GM19099 (cell line): Measurements from ENCODE around the gene ARRDC2.
A peak's percentile ranks its signal among the peaks of the same experiment; 100 is the strongest.

ENCODE experiments used
- POLR2A ChIP-seq: IDR thresholded peaks from 3 replicates; pipeline ENCODE4 v1.6.1; 2011; ENCODE audit warnings: low read depth; ENCODE audit not compliant: insufficient read length; ENCODE audit errors: extremely low read depth

Gene ARRDC2

DNA sequence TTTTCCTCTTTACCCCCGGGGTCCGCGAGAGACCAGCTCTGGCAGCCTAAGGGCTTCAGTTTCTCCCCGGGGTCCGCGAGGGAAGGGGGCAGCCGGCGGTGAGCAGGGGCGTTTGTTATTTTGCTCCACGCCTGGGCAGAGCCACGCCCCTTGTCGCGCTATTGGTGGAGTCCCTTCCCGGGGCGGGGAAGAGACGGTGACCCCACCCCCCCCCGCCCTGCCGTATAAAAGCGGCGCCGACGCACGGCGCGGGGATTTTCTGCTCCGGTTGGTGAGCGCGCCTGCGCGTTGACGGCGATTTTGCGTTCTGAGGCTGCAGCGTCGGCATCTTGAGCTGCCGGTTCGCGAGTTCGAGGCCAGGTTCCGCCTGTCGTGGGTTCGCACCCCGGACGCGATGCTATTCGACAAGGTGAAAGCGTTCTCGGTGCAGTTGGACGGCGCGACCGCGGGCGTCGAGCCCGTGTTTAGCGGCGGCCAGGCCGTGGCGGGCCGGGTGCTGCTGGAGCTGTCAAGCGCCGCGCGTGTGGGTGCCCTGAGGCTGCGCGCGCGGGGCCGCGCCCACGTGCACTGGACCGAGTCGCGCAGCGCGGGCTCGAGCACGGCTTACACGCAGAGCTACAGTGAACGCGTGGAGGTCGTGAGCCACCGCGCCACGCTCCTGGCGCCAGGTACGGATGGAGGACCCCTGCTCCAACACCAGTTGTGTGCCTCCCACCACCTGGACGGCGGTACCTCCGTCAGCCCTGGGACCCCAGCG is at the start of gene ARRDC2:
TSS of gene ARRDC2 (plus strand) at position 254 of the 757 bp plus-strand sequence. CDS start at position 395, 141 bp downstream.
- TF ChIP-seq POLR2A: peak; percentile 28

DNA sequence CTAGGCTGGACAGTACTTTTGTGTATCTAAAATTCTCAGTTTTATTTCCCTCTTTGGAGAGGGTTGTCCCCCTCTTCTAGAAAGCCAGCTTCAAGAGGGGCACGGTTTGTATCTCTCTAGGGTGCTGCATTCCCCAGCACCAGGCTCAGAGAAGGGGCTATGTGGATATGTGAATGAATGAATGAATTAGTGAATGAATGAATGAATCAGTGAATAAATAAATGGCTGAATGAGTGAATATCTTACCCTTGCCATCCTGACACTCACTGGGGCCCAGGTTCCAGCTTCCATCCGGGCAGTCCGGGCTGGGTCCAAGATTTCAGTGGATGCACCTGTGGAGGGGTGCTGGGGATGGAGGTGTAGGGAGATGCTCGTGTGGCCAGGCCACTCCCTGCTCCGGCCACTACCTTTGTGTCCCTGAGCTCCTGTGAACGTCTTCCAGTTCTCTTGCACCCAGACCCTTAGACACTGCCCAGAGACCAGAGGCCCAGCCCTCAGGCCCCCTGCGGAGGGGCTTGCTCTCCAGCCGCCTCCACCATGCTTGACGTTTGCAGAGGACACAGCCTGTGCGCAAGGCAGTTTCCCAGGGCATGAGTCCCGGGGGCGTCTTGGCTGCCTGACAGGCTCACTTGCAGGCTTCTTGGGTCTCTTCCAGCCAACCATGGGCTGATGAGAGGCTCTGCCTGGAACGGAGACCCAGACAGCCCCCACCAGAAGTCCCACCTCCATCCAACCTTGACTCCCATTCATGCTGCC is 43.9 kb upstream of the ARRDC2 start:
- no peak for TF ChIP-seq POLR2A

DNA sequence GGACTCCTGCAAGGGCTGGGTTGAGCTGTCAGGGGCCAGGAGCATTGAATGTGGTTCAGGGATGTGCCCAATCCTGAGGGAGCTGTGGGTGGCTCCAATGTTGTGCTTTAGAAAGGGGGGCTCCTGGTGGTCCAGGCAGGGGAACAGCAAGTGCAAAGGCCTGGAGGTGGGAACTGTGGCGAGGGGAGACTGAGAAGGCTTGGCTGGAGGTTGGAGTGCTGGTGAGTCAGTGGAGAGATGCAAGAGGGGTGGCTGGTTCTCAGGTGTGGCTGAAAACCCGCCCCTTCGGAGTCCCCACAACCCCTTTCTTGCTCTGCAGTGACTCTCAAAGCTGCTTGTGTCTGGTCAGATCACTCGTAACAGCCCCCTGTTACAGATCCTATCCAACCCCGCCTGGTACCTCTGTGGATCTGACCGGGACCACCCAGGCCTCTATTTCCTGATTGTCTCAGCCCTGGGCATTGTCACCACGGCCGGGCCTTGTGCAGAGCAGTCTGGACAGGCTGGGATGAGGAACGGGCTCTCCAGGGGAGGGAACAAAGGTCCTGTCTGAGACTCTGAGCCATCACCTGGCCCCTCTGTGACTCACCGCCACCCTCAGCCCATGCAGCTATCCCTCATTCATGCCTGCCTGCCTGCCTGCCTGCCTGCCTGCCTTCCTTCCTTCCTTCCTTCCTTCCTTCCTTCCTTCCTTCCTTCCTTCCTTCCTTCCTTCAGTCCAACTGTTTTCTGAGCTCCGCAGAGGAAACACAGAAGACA is 42.4 kb upstream of the ARRDC2 start:
- no peak for TF ChIP-seq POLR2A

DNA sequence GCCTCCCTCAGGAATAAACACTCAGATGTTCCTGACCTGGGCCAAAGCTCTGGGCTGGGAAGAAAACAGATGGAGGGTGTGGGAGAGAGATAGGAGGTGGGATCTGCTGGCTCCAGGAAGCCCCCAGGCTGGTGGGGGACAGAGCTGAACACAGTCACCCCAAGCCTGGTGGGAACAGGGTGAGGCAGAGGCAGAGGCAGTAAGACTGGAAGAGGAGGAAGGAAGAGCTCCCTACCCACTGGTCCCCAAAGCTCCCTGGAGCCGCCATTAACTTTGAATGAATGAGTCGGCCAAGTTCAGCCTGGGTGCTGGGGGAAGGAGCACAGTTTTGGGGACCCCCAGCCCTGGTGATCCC is 41.9 kb upstream of the ARRDC2 start:
- no peak for TF ChIP-seq POLR2A

DNA sequence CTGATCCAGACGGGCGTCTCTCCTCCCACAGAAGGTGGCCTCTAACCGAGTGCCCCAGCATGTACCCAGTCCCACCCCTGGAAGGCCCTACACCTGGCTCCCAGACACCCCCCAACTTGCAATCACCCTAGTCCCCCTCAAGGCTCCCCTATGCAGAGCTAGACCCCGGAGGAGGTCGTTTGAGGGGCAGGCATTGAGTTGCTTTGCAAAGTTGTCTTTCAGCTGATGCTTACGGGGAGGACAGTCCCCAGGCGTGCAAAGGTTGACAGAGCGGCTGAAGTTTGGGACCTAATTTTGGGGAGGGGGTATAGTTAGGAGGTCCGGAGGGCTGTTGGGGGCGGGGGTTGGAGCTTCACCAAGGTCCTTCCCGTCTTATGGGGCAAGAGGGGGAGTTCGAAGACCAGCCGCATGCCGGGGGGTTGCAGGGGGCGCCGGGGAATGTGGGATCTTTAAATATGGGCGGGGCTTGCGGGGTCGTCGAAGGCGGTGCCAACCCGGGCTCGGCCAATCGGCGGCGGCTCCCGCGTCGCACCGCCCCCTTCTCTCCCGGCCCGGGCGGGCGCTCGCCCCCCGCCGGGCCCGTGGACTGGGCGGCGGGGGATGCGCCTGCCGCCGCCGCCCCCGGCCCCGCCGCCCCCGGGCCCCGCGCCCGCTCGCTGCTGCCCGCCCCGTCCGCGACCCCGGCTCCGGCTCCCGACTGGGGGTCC is 41.3 kb upstream of the ARRDC2 start, which contains the start of gene KCNN1:
TSS of gene KCNN1 (plus strand) at position 558 of the 707 bp plus-strand sequence. CDS start 6,782 bp downstream, outside the sequence.
- TF ChIP-seq POLR2A: no peak

DNA sequence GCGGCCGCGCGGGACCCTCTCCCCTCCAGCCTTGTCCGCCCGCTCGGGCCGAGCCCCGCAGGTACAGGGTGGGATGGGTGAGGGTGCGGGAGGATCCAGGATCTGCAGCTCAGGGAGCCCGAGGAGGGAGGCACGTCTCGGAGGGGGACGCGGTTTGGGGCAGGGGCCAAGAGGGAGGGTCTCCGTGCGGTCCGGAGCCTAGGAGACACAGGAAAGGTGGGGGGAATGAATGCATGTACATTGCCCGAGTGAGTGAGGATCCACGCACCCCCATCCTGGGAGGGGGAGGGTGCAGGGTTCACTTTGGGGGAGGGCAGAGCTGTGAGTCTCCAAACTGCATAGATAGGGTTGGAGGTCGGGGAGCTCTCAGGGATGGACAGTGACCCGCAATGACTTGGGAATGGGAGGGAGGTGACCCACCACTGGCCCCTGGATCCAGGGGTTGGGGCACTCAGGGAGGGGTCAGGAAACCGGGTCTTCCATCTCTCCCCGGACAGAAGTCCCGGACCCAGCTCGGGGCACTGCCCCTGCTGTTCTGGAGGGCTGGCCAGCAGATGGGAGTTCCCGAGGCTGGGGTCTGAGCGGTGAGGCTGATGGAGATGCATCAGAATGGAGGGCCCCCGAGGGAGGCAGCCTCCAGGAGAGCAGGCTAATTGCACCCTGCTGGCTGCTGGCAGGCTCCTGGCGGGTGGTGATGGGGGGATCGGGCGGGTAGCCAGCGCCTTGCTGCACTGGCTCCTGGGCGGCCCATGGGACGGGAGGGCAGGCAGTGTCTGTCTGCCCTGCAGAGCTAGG is 40.5 kb upstream of the ARRDC2 start:
- TF ChIP-seq POLR2A: no peak

DNA sequence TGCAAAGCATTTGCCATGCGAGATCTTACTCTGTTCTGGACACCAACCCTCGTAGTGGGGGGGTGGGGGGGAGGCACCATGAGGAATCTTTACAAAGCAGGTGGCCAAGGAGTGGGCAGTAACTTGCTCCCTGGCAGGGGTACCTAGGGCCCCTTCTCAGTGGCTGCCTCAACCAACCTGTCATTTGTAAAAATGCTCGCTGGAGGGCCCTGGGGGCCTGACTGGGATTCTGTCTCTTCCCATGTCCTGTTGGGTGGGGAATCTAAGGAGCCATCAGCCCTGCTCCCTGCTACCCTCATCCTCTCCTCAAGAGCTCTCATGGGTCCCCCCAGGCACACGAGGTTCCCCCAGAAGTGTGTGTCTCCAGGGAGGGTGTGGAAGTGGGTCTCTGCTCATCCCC is 39.6 kb upstream of the ARRDC2 start:
- TF ChIP-seq POLR2A: no peak

DNA sequence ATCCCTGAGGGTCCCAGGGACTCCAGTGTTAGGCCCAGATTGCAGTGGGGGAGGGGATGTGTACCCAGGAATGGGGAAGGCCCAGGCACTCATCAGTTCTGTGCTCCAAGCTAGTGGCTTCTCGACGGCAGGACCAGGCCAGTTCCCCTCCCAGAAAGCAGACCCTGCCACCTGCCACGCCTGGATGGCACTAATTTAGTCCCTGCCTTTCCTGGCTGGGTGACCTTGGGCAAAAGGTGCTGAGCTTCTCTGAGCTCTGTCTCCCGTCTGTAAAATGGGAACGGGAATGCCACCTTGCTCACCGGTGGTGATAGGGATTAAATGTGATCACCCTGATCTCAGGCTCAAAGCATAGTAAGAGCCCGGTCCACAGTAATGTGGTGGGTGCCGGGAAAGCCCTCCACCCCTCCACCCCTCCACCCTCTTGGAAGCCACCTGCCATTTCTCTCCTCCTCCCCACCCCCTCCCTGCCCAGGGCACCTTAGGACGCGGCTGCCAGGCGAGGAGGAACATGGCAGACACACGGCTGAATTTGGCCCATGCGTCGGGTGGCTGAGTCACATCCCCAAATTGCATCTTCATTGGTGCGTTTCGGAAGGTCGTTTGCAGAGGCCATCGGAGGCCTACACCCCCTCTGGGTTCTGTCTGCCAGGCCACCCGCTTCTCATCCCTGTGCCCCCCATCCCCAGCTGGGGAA is 38.7 kb upstream of the ARRDC2 start:
- TF ChIP-seq POLR2A: no peak

DNA sequence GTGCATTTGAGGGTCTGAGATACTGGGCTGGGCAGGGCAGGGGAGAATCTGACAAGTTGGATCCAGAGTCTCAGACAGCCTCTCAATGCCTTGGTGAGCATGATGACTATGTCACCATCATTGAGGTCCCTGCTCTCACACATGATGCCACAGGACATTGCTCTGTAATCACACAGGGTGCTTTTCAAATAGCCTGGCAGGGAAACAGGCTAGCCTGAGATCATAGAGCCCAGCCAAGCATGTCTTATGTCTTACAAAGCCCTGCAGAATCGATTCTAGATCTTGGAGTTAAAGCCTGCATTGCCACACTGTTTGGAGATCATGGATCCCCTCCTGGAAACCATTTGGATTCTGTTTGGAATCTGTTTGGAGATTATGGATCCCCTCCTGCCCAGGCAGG is 35.7 kb upstream of the ARRDC2 start:
- no peak for TF ChIP-seq POLR2A

DNA sequence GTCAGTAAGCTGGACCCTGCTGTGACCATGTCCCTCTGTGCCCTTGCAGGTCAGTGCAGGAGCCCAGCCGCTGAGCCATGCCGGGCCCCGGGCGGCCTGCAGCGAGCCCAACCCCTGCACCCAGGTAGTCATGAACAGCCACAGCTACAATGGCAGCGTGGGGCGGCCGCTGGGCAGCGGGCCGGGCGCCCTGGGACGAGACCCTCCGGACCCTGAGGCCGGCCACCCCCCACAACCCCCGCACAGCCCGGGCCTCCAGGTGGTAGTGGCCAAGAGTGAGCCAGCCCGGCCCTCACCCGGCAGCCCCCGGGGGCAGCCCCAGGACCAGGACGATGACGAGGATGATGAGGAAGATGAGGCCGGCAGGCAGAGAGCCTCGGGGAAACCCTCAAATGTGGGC is 34.2 kb upstream of the ARRDC2 start:
- TF ChIP-seq POLR2A: no peak

DNA sequence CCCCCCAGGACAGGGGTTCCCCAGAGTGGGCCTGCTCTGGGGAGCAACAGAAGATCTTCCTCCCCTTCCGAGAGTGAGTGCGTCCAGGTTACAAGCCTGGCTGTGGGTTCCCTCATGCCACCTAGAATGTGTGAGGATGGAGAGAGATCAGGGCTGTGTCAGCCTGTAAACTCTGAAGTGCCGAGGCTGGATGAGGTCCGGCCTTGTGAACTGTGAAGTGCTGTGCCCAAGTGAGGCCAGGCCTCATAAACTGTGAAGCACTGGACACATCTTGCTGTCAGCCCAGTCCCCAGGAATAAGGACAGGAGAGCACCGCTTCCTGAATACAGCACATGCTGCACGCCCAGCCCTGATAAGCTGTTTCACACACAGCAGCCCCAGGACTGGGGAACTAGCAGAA is 33.4 kb upstream of the ARRDC2 start:
- TF ChIP-seq POLR2A: no peak

DNA sequence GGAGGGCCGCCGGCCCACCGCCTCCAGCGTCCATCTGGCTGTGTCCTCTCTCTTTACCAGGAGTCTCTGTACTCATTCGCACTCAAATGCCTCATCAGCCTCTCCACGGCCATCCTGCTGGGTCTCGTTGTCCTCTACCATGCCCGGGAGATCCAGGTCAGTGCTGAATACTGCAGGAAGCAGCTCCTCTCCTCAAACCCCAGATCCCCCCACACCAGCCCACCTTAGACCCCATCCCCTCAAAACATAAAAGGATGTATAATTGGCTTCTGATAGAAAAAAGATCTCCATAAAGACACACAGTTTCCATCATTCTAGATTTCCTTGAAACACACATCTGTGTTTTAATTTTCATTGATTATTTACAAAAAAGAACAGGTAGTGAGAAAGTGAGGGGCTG is 32.9 kb upstream of the ARRDC2 start:
- TF ChIP-seq POLR2A: no peak

DNA sequence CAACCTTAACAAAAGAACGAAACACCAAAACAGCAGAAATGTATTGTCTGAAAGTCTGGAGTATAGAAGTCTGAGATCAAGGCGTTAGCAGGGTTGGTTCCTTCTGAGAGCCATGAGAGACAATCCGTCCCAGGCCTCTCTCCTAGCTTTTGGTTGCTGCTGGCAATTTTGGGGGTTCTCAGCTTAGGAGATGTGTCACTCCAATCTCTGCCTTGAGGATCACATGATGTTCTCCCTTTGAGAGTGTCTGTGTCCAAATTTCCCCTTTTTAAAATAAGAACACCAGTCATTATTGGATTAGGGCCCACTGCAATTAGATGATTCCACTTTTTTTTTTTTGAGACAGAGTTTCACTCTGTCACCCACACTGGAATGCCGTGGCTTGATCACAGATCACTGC is 30.9 kb upstream of the ARRDC2 start:
- no peak for TF ChIP-seq POLR2A
